Stimulated activated CD4-positive, alpha-beta T cell treated with anti-CD3 and anti-CD28 coated beads, Interleukin-15, amount 100 ng/mL, for 48 hours (primary cell): ENCODE measurements around the gene NELFA.

Experiments
- DNase-seq, 2 donors: peaks; one replicate each; pipeline ENCODE4 v3.0.0-alpha.2; 2020; ENCODE audit warnings: low read depth in 2 of 2

NELFA gene

DNA sequence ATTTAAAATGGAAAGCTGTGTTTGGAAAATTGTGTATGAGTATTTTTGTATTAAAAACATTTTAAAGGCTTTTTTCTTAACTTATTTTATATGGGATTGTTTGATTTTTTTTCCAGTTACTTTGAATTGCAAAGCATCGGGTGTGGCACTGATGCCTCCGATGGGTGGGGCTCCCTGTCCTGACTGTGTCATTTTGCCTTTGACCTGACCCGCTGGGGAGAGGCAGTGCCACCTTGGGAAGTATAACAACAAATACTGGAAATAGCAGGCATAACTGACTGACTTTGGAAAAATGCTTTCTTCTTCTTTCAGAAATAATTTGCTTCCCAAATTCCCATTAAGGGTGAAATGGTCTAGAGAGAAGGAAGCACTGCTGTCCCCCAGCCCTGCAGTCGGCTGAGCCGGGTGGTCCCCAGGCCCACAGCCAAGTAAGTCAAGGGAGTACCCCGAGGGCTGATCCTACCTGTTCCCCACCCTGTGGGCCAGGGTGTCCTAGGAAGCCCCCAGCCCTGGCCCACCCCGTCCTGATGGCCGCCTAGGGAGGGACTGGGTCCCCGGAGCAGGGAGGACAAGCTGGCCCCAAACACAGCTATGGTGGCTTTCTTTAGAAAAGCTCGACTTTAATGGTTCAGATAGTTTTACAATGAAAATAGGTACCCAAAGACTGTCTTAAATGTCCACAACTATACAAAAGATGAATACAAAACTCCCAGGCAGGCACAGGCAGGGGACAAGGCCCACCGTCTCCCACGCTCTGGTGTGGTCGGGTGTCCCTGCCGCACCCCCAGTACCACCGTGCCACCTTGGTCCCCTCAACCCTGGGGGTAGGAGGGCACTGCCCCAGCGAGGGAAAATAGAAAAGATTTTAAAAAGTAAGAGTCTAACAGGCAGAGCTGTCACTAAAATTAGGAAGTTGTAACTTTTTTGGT, 26.4 kb downstream of the NELFA start:
- no peak for DNase-seq

DNA sequence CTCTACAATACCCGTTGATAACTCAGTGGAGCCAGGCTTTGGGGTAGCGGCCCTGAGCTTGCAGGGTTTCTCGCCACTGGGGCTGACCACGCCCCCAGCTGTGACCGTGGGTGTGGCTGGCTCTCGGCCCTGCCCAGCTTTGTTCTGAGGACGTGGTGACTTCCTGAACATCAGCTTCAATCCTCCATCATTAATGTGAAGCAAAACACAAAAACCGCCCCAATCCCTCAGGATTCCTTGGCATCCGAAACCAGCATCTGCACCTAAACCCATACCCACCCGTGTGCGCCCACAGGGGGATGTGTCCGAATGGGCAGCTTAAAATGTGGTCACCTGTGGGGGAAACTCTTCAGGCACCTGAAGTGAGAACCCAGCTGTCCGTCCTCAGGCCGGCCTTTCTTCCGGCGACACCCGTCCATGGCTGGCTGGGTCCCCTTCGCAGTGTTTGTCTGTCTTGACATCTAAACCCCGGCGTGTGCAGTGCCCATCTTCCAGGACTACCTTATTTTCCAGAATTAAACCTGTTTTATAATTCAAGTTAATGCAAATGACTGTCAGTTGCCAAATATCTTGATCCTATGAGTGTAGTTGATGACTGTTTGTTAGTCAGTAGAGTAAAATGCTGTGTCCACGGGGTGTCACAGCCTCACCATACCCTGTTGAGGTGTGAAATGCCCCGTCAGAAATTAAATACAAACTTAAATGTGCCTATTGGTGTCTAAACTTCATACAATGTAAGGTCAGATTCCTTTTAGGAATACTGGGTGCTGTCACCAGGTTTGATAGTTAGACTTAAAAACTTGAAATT, 27.3 kb downstream of the NELFA start:
- DNase-seq, result no peak

GRCh38 chr4:1980561-1981041, 28.2 kb downstream of the NELFA start:
- no peak for DNase-seq

DNA sequence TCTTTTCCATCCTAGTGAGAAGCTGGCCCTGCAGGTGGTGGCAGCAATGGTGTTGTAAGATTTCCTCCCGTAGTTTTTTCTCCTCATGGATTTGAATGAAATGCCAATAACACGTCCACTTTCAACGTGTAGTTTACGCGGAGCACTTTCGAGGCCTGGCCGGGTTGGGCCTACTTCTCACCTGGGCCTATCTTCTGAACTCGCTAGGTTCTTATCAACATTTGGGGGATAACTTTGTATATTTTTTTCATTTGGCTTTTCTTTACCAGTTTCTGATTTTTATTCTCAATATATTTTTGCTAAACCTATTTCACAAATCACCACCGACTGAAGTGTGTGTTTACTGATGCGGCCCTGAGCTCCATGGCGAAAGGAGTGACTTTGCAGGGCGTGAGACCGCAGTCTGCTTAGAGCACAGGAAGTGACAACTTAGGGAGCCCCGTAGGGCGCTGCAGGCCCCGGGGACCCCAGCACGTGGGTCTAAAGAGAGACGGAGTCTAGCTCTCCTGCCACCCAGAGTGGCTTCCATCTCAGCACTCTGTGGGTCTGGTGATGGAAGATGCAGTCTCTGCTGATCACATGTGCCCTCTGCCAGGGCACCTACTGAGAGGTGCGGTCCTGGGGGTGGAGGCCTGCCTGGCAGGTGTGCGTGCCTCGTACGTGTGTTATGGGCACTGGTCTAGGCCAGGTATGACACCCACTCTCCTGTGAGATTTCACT, 29.1 kb downstream of the NELFA start:
- no peak for DNase-seq

DNA sequence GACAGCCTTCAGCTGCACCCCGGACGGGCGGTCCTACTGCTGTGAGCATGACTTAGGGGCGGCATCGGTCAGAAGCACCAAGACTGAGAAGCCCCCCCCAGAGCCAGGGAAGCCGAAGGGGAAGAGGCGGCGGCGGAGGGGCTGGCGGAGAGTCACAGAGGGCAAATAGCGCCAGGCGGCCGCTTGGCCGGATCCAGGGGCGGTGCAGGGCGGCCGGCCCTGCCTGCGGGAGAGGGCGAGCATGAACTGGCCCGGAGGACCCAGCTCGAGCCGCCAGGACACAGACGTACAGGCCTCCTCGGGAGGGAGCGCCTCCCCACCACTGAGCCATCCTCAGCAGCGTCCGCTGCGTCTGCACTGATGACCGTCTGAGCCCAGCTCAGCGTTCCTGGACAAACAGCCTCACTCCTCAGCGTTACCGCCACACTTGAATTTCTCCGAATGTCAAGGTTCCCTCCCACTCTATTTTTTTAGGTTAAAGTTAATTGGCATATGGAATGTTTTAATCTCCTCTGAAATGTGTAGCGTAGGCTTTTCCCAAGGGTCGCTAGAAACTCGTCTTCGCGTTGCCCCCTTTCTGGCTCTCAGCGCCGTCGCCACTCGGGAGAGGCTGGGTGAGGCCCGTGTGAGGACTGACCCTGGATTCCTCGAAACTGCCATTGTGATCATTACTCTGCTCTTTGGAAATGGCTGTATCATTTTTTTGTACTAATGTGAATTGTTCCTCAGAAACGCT, 29.9 kb downstream of the NELFA start:
- DNase-seq, result no peak

DNA sequence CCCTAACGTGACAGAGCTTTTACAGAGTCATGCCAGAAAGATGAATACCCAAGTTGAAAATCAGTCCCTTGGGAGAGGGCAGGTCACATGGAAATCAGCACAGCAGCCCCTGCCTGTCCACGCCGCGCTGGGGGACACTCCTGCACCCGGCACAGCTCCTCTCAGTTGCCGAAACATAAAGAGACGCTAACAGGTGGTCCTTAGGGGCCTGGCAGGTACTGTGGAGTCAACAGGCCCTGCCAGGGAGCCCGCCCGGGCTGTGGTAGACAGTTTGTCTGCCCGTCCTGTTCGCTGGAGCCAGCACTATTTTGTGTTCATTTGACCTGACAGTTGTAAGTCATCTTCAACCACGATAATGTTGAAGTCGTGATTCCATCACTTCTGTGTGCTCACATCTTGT, 30.5 kb downstream of the NELFA start:
- no peak for DNase-seq

DNA sequence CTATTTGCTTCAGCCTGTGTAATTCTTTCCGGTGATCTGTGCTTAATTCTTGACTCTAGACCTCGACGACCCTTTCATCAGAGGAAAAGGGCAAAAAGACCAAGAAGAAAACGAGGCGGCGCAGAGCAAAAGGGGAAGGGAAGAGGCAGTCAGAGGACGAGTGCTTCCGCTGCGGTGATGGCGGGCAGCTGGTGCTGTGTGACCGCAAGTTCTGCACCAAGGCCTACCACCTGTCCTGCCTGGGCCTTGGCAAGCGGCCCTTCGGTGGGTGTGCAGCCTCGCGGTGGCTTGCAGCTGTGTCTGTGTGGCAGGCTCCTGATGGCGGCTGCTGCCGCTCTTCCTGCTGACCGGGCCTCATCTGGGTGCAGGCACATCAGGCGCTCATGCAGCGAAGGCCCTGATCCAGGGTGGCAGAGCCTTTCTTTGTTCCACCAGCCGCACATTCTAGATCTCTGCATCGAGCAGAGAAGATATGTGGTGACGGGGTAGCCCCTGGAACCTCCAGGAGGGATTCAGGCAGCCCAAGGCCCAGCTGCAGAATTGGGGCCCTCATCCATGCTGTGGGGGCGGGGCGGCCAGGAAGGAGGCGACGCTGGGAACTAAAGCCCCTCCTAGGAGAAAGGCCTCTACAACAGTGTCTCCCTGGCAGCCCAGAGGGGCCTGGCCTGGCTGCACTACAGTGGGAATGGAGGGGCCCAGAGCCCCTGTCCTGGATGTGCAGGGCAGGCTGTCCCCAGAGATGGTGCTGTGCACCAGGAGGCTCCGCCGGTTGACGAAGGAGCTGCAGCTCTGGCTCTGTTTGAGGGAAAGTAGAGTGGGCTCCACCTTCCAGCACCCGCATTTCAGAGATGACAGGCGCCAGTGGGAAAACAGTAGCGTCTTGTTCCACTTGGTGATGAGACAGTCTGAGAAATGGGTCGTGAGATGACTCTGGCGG, 32.1 kb downstream of the NELFA start:
- no peak for DNase-seq

- no peak for DNase-seq
Measured at GRCh38 chr4:1975880-1976279, 32.9 kb downstream of the NELFA start.

GRCh38 chr4:1975391-1975801, 33.4 kb downstream of the NELFA start:
- DNase-seq, result no peak

- no peak for DNase-seq
Measured at GRCh38 chr4:1974840-1975239, 33.9 kb downstream of the NELFA start.

- DNase-seq, result no peak
Measured at GRCh38 chr4:1973661-1974060, 35.1 kb downstream of the NELFA start.

DNA sequence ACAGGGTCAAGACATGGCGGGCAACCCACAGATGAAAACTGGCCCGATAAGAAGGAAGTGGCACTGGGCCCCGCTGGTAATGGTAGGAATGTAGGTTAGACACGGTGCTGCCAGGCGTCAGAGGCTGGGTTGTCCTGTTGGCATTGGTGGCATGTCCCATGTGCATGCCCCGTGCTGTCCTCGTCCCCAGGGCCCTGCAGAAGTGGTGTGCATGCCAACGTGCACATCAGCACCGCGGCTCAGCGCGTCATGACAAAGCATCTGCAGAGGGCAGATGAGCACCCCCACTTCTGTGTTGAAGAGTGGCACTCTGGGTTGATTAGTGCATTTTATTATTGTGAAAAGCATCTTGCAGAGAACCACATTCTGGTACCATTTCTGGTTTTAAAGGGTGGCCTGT, 35.6 kb downstream of the NELFA start:
- no peak for DNase-seq

GRCh38 chr4:1972414-1972813, 36.4 kb downstream of the NELFA start:
- DNase-seq, result no peak

DNA sequence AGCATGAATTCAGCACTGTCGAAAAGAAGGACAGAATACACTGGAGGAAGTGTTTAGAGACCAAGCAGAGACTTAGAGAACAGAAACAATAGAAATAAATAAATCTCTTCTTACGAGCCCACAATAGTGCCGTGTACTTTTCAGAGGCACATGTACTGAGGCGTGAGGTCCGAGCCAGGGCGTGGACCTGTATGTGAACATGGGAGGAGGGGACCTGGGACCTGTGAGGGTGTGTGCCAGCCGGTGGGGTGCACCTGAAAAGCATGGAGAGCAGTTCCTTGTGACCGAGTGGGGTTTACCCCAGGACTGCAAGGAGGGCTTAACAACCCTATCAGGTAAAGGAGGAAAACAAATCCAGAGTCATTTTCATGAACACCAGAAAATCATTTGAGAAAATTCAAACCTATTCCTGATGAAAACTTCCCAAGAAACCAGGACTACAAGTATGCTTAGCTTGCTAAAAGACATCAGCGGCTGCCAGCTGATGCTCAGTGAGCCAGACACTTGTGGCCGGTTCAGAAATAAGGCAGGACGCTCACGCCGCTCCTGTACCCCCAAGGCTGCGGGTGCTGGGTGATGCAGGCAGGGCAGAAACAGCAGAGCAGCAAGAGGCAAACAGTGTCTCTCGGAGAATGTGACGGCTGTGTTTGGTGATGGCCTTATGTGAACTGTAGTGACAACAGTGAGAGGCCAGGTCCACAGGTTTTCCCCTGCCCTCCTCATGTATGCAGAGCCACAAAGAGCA, 37.1 kb downstream of the NELFA start:
- DNase-seq, result no peak

DNA sequence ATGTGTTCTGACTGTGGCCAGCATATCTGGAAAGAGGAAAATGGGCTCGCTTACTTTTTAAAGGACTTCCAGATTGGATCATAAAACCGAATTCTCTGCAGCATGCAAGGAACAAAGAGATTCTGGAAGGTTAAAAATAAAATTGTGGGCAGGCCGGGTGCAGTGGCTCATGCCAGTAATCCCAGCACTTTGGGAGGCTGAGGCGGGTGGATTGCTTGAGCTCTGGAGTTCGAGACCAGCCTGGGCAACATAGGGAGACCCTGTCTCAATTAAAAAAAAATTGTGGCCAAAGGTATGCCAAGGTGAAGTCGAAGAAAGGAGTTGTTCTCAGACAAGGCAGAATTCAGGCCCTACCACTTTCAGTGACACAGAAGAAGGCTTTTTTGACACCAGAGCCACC, 37.8 kb downstream of the NELFA start:
- no peak for DNase-seq

GRCh38 chr4:1969928-1970723, 38.6 kb downstream of the NELFA start:
- no peak for DNase-seq

- DNase-seq, result no peak
Measured at GRCh38 chr4:1968686-1969295, 40.0 kb downstream of the NELFA start.

GRCh38 chr4:1967512-1968149, 41.1 kb downstream of the NELFA start:
- DNase-seq, result no peak
